Tongue (tissue), 1 donor: Measurements from ENCODE around the gene OR10Z1. TPM values are rescaled to one million over a fixed set of nuclear protein-coding genes. Genes with fewer than 3 reads are reported as not detected.

Source experiments
- total RNA-seq: library from RNA; depleted of rRNA; stranded (reverse); fragments of >200 nt; gene quantifications from one replicate; pipeline ENCODE4 v1.2.3, GENCODE V29; 2014

Gene OR10Z1
- total RNA-seq, 1 donor from 2014 or later = not detected

Other genes starting within 250 kb of the OR10Z1 start
- not detected for gene OR10T2, start 205.8 kb upstream of the OR10Z1 start, total RNA-seq
- gene OR10K2, start 179.0 kb upstream of the OR10Z1 start, total RNA-seq = not detected
- gene OR10K1, start 143.4 kb upstream of the OR10Z1 start, total RNA-seq = not detected
- not detected for gene OR10R2, start 133.0 kb upstream of the OR10Z1 start, total RNA-seq
- gene OR6Y1, start 50.9 kb upstream of the OR10Z1 start, total RNA-seq = not detected
- not detected for gene OR6P1, start 34.7 kb upstream of the OR10Z1 start, total RNA-seq
- not detected for gene OR10X1, start 25.4 kb upstream of the OR10Z1 start, total RNA-seq
- 7.1 TPM for gene SPTA1, start 81.4 kb downstream of the OR10Z1 start, total RNA-seq
- gene OR6K2, start 95.4 kb downstream of the OR10Z1 start, total RNA-seq = not detected
- not detected for gene OR6K3, start 115.5 kb downstream of the OR10Z1 start, total RNA-seq
- not detected for gene OR6K6, start 149.5 kb downstream of the OR10Z1 start, total RNA-seq
- not detected for gene OR6N1, start 166.9 kb downstream of the OR10Z1 start, total RNA-seq
- not detected for gene OR6N2, start 175.9 kb downstream of the OR10Z1 start, total RNA-seq
- gene MNDA, start 226.1 kb downstream of the OR10Z1 start, total RNA-seq = 5.9 TPM